ENCODE data around the gene NEURL1.

DNA sequence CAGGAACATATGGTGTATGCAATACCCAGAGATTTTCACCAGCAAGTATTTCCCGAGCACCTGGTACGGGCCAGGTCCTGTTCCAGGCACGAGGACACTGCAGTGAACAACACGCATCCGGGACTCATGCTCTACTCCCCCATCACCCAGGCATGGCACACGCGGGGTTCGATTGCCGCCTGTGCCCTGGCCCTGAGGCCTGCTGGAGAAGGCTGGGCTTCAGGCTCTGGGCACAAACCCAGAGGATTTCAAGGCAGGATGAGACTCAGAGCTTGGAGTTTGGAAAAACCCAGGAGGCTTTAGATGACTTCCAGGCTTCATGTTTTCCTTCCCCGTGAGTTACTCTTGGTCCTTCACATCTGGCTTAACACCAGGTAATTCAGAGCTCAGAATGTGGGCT lies 143.5 kb downstream of the NEURL1 start:
- no peak for TF ChIP-seq EZH2 (IDR thresholded peaks at IDR 0.05; ENCODE audit: insufficient read depth, poor library complexity, severe bottlenecking)
- TF ChIP-seq EZH2phosphoT487 (IDR thresholded peaks at IDR 0.05; ENCODE audit: insufficient read depth, low read depth) = no peak

Measured in GM23248 (cell line).